ENCODE measurements around the gene HNF1A. TPM values are rescaled to one million over a fixed set of nuclear protein-coding genes. Genes with fewer than 3 reads are reported as not detected.

Gene HNF1A
- total and polyA plus RNA-seq, 2 donors (not counting 3 experiments of a cell fraction or from before 2014, with no cell fraction given): not detected

- POLR2A ChIA-PET: no interaction called here
- TF ChIP-seq FOS (IDR thresholded peaks at IDR 0.05; ENCODE audit: borderline replicate concordance, insufficient read depth, low read length): no peak
- TF ChIP-seq CTCF (IDR thresholded peaks at IDR 0.05; ENCODE audit: extremely low read depth in 1 of 2, insufficient read depth in 1 of 2, low read depth in 1 of 2, low read length in 2 of 2): no peak
- no peak for TF ChIP-seq MAX (IDR thresholded peaks at IDR 0.05; ENCODE audit: insufficient read depth, insufficient read length)
- no peak for TF ChIP-seq MYC (IDR thresholded peaks at IDR 0.05; ENCODE audit: low read depth, low read length)
- no peak for TF ChIP-seq EZH2 (IDR thresholded peaks at IDR 0.05; ENCODE audit: borderline replicate concordance, low read depth, low read length, severe bottlenecking)
- no peak for TF ChIP-seq POLR2AphosphoS5 (IDR thresholded peaks at IDR 0.05; ENCODE audit: insufficient read depth, low read depth, low read length)
- TF ChIP-seq GATA2 (IDR thresholded peaks at IDR 0.05; ENCODE audit: insufficient read depth, insufficient read length, low read depth, low read length): no peak
- TF ChIP-seq JUN (IDR thresholded peaks at IDR 0.05; ENCODE audit: borderline replicate concordance, insufficient read depth, insufficient read length, low read depth): no peak
- no peak for TF ChIP-seq POLR2A (IDR thresholded peaks at IDR 0.05; ENCODE audit: low read depth, low read length)
- intact Hi-C loops (cut with micrococcal nuclease) (loop anchor here (2.0 kb wide), 1 partner anchor 18 kb away; no protein-coding TSS in a partner anchor), dilution Hi-C loops (cut with MboI; ENCODE audit: extremely low pct_ligation_motif_present, low sequenced_read_pairs) (no loop called here)
- Histone ChIP-seq H3K36me3 (ENCODE audit: control insufficient read depth in 2 of 2, extremely low read depth in 1 of 2, insufficient read depth in 2 of 2, low read length in 2 of 2) (no peaks in the 10 kb centered on the region), H3K27me3 (ENCODE audit: control insufficient read depth in 2 of 2, insufficient read depth in 2 of 2, low read length in 2 of 2) (no peaks in the 10 kb centered on the region), H3K4me3 (replicated peaks in 1 of 3; ENCODE audit: insufficient read depth in 1 of 3, low read depth in 1 of 3, low read length in 3 of 3) (no peak overlapping the region), H3K4me2 (ENCODE audit: insufficient read depth, low read length) (no peak overlapping the region), H3K4me1 (ENCODE audit: control insufficient read depth, extremely low read depth, insufficient read depth, low read length) (no peaks in the 10 kb centered on the region), H3K9me1 (replicated peaks; ENCODE audit: control insufficient read depth, extremely low read depth, insufficient read depth, low read length) (no peaks in the 10 kb centered on the region), H3K79me2 (ENCODE audit: control insufficient read depth, insufficient read depth, low read length) (no peaks in the 10 kb centered on the region), H3K9me3 (replicated peaks; ENCODE audit: control insufficient read depth, insufficient read depth, low read length) (no peaks in the 10 kb centered on the region), H3K9ac (replicated peaks; ENCODE audit: extremely low read depth, insufficient read depth, low read length) (no peak overlapping the region), H4K20me1 (replicated peaks; ENCODE audit: control insufficient read depth, extremely low read depth, insufficient read depth, low read length) (no peaks in the 10 kb centered on the region), H3K27ac (ENCODE audit: insufficient read depth, low read depth, low read length) (no peak overlapping the region), H2AFZ (ENCODE audit: low read depth, low read length) (no peak overlapping the region)
- DNase-seq (ENCODE audit: low read depth, low spot score): no peak
- no peak for FAIRE-seq
- CTCF ChIA-PET: interaction anchor here (1.3 to 1.9 kb wide), 2 partner anchors 10 to 379 kb away, joined by 3 to 5 read pairs; no protein-coding TSS in a partner anchor
- BruUV-seq (replicated peaks): no TSS peak
These were observed 15.8 kb upstream of the HNF1A start for GRCh38 chr12:120962532-120963020.

All from endothelial cell of umbilical vein (primary cell).